ENCODE measurements around the gene CD180. TPM values are rescaled to one million over a fixed set of nuclear protein-coding genes. Genes with fewer than 3 reads are reported as not detected.

Gene CD180
- total and polyA plus RNA-seq, 9 of the 15 experiments (the other 6 are each of a cell fraction or from before 2014, with no cell fraction given), result 0.01 to 0.07 TPM; not detected in 7

DNA sequence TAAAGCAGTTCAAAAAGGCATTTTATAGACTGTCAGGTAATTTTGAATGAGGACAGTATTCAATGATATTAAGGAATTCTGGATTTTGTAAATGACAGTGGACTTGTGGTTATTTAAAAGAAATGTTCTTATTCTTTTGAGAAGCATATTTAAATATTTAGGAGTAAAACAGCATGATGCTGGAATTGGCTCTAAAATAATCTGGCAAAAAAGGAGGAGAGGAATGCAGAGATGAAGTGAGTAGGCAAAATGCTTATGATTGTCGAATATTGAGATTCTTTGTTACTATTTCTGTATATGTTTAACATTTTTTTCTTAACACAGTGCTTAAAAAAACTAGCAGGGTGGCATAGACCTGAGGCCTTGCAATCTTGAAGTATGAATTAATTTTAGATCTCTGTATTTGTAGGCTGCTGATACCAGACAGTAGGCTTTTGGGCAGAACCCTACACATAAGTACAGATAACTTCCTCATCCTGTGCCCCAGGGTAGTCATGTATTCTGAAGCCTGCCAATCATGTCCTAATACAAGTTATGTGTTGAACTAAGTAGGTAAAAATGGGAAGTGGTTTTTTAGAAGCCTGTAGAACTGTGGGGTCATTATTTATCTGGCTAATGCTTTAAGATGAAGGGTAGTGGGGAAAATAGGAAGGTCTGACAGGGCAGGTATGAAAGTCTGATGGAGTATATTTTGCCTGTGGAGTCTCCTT is 9.4 kb downstream of the CD180 start:
- no peak for ATAC-seq
- H3K4me2 ChIP-seq (ENCODE audit: insufficient read depth, low read length), result no peak overlapping the region
- no peaks in the 10 kb centered on the region for H3K4me1 ChIP-seq (replicated peaks in 1 of 2; ENCODE audit: control insufficient read depth in 2 of 2, insufficient read depth in 2 of 2, low read length in 2 of 2)
- H3K9me3 ChIP-seq (replicated peaks; ENCODE audit: control insufficient read depth, insufficient read depth, low read depth, low read length), result no peaks in the 10 kb centered on the region
- no peak overlapping the region for H3K27ac ChIP-seq (ENCODE audit: extremely low read depth, low read depth, low read length)
- H3K79me2 ChIP-seq (ENCODE audit: control insufficient read depth, insufficient read depth, low read length), result no peaks in the 10 kb centered on the region
- ChIA-PET CTCF (ENCODE audit: low intra/inter-chr PET ratio) (no interaction called here), POLR2A (no interaction called here)
- no peaks in the 10 kb centered on the region for H3K36me3 ChIP-seq (ENCODE audit: control insufficient read depth, insufficient read depth, low read length)
- no TSS peak for BruUV-seq (replicated peaks)
- no peaks in the 10 kb centered on the region; the same call in 1 of the 2 replicates for H4K20me1 ChIP-seq (replicated peaks; ENCODE audit: control insufficient read depth, insufficient read depth, low read length)
- no peak overlapping the region for H3K4me3 ChIP-seq
- TF ChIP-seq HLTF (IDR thresholded peaks at IDR 0.05) (no peak), TGIF2 (CRISPR knock-in tag; IDR thresholded peaks at IDR 0.05) (no peak), SUPT5H (IDR thresholded peaks at IDR 0.05) (no peak), ELF4 (CRISPR knock-in tag; IDR thresholded peaks at IDR 0.05) (no peak), YBX1 (IDR thresholded peaks at IDR 0.05) (no peak), ZNF232 (CRISPR knock-in tag; IDR thresholded peaks at IDR 0.05) (no peak), HDAC2 (IDR thresholded peaks at IDR 0.05) (no peak), SIN3A (IDR thresholded peaks at IDR 0.05; ENCODE audit: borderline replicate concordance in 2 of 2, control insufficient read depth in 1 of 2, low read depth in 2 of 2, low read length in 2 of 2) (no peak), TCF7L2 (IDR thresholded peaks at IDR 0.05; ENCODE audit: low read depth, low read length) (no peak), RBBP5 (IDR thresholded peaks at IDR 0.05; ENCODE audit: borderline replicate concordance, insufficient read depth, low read length, poor library complexity, severe bottlenecking) (no peak), TFAM (CRISPR knock-in tag; conservative IDR thresholded peaks at IDR 0.05) (no peak), PYGO2 (tag; IDR thresholded peaks at IDR 0.05) (no peak), EP400 (IDR thresholded peaks at IDR 0.05) (no peak), ILF3 (IDR thresholded peaks at IDR 0.05; ENCODE audit: borderline replicate concordance) (no peak), SP1 (CRISPR knock-in tag; IDR thresholded peaks at IDR 0.05) (no peak), KDM1A (IDR thresholded peaks at IDR 0.05) (no peak)
- TF ChIP-seq, protein P1, sequence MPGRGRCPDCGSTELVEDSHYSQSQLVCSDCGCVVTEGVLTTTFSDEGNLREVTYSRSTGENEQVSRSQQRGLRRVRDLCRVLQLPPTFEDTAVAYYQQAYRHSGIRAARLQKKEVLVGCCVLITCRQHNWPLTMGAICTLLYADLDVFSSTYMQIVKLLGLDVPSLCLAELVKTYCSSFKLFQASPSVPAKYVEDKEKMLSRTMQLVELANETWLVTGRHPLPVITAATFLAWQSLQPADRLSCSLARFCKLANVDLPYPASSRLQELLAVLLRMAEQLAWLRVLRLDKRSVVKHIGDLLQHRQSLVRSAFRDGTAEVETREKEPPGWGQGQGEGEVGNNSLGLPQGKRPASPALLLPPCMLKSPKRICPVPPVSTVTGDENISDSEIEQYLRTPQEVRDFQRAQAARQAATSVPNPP (IDR thresholded peaks at IDR 0.05; ENCODE audit: borderline replicate concordance, insufficient read depth, insufficient read length), result no peak
- TF ChIP-seq, protein P2, sequence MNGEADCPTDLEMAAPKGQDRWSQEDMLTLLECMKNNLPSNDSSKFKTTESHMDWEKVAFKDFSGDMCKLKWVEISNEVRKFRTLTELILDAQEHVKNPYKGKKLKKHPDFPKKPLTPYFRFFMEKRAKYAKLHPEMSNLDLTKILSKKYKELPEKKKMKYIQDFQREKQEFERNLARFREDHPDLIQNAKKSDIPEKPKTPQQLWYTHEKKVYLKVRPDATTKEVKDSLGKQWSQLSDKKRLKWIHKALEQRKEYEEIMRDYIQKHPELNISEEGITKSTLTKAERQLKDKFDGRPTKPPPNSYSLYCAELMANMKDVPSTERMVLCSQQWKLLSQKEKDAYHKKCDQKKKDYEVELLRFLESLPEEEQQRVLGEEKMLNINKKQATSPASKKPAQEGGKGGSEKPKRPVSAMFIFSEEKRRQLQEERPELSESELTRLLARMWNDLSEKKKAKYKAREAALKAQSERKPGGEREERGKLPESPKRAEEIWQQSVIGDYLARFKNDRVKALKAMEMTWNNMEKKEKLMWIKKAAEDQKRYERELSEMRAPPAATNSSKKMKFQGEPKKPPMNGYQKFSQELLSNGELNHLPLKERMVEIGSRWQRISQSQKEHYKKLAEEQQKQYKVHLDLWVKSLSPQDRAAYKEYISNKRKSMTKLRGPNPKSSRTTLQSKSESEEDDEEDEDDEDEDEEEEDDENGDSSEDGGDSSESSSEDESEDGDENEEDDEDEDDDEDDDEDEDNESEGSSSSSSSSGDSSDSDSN (IDR thresholded peaks at IDR 0.05; ENCODE audit: borderline replicate concordance in 1 of 2, low read depth in 2 of 2, low read length in 2 of 2), result no peak
- 0% methylated on average over 1 of the region's 1 CpG for WGBS (ENCODE audit: insufficient coverage, low coverage, missing lambda C conversion rate)
- FAIRE-seq, result no peak
- peaks cover 16 to 22% of the 10 kb centered on the region in 2 experiments; a peak in 4 of 5 replicates for H3K27me3 ChIP-seq (ENCODE audit: control insufficient read depth in 2 of 2, insufficient read depth in 2 of 2, low read length in 2 of 2)
- no peak for DNase-seq (ENCODE audit: extremely low read depth in 1 of 4, low spot score in 3 of 4)
- no peak overlapping the region for H2AFZ ChIP-seq (ENCODE audit: low read depth, low read length)
- H3K9ac ChIP-seq (ENCODE audit: insufficient read depth in 1 of 2, low read depth in 2 of 2, low read length in 2 of 2), result no peak overlapping the region
- intact Hi-C loops (cut with micrococcal nuclease) (no loop called here), in situ Hi-C loops (cut with MboI) (no loop called here)
- no peaks in the 10 kb centered on the region for H3K9me1 ChIP-seq (ENCODE audit: control insufficient read depth, insufficient read depth, low read length)

Data from K562 (cell line).